HepG2 (cell line): Measurements from ENCODE around the gene DCDC2C.
"Not testable (repeated sequence)": the region's sequence is repeated elsewhere in the genome, so short reads cannot be mapped to it uniquely, and the experiment has no call there.

Source experiments
- POLR2AphosphoS5 ChIP-seq: IDR thresholded peaks from 2 replicates; pipeline ENCODE4 v1.6.1; 2012; ENCODE audit warnings: low read depth, low read length
- ZNF263 ChIP-seq: sonication (generic); formaldehyde crosslinking; IDR thresholded peaks from 2 replicates; pipeline ENCODE4 v1.4.0; 2020; ENCODE audit warnings: missing genetic modification reagents

DNA sequence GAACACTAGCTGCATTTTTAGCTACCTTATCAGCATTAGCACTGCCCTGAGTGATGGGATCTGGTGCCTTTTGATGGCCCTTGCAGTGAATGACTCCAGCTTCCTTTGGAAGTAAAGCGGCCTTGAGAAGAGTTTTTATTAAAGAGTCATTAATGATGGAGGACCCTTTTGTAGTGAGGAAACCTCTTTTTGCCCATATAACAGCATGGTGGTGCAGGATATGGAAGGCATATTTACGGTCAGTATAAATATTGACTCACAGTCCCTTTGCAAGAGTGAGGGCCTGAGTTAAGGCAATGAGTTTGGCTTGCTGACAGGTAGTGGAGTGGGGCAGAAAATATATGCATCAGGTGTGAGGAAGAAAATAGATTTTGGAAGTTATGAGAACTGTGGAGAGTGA lies 113.8 kb downstream of the DCDC2C start:
- not testable (repeated sequence) for TF ChIP-seq ZNF263, POLR2AphosphoS5
